AG10803 (cell line): ENCODE results near the gene AGAP1.

Experiments
- DNase-seq: peaks from one replicate; pipeline ENCODE4 v3.0.0; 2010; ENCODE audit warnings: low read depth
- H3K4me3 ChIP-seq: 2 replicates; pipeline ENCODE4 v1.5.1; 2011; ENCODE audit warnings: mild to moderate bottlenecking, low read length, control low read depth
- TF ChIP-seq, protein P1 (sequence below): conservative IDR thresholded peaks from 2 replicates; pipeline ENCODE4 v1.5.1; 2011; ENCODE audit warnings: mild to moderate bottlenecking, low read length, control low read depth, inconsistent platforms

The AGAP1 gene

DNA sequence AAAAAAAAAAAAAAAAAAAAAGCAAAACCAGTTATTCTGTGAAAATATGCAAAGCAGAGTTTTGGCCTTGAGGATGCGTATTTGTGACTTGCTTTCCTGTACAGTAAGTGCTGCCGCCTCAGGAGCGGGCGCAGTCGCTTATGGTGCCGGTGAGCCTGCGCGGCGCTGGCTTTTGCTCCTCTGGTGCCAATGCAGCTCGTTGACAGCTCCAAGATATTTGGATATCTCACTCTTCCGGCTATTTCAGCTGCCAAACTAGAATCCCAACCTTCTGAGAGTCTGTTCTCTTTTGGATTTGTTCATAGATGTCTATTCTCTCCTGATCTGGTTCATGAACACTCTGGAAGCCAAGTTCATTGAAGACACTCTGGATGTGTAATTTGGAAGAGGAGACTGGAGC, 184.1 kb downstream of the AGAP1 start:
- no peak overlapping the region for H3K4me3 ChIP-seq
- TF ChIP-seq, protein P1, sequence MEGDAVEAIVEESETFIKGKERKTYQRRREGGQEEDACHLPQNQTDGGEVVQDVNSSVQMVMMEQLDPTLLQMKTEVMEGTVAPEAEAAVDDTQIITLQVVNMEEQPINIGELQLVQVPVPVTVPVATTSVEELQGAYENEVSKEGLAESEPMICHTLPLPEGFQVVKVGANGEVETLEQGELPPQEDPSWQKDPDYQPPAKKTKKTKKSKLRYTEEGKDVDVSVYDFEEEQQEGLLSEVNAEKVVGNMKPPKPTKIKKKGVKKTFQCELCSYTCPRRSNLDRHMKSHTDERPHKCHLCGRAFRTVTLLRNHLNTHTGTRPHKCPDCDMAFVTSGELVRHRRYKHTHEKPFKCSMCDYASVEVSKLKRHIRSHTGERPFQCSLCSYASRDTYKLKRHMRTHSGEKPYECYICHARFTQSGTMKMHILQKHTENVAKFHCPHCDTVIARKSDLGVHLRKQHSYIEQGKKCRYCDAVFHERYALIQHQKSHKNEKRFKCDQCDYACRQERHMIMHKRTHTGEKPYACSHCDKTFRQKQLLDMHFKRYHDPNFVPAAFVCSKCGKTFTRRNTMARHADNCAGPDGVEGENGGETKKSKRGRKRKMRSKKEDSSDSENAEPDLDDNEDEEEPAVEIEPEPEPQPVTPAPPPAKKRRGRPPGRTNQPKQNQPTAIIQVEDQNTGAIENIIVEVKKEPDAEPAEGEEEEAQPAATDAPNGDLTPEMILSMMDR: no peak
- DNase-seq: no peak

DNA sequence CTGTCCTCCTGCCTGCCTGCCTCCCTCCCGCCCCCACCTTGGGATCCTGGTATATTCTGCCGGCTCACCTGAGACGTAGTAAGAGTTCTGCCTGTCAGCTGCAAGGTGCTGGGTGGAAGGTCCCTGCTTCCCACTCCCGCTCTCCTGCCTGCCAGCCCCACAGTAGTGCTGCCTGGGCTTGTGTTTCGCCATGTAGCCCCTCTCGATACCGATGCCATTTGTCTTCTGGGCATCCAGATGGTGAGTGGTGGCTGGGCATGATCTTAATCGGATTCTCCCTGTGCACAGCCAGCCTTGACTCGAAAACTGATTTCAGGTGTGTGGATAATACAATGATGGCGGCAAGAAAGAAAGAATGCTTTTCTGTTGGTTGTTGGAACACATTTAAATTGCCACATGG, 184.9 kb downstream of the AGAP1 start:
- H3K4me3 ChIP-seq: no peak overlapping the region
- DNase-seq: no peak
- TF ChIP-seq, protein P1: no peak

DNA sequence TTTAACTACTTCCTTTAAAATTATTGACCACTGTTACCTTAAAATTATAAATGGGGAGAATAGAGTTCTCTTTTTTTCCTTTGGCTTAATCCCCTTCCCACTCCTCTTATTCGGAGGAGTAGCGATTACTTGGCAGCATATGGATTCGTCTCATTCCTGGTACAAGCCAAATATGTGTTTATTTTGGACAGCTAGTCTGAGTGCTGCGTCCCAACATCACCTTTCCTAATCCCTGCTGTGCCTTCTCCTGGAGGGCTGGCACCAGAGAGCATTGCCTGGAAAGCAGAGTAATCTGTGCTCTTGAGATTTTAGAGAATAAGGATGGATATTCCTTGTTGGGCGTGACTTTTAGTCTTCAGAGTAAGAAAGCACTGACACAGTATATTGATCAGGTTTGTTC, 185.6 kb downstream of the AGAP1 start:
- TF ChIP-seq, protein P1: no peak
- DNase-seq: no peak
- H3K4me3 ChIP-seq: no peak overlapping the region

DNA sequence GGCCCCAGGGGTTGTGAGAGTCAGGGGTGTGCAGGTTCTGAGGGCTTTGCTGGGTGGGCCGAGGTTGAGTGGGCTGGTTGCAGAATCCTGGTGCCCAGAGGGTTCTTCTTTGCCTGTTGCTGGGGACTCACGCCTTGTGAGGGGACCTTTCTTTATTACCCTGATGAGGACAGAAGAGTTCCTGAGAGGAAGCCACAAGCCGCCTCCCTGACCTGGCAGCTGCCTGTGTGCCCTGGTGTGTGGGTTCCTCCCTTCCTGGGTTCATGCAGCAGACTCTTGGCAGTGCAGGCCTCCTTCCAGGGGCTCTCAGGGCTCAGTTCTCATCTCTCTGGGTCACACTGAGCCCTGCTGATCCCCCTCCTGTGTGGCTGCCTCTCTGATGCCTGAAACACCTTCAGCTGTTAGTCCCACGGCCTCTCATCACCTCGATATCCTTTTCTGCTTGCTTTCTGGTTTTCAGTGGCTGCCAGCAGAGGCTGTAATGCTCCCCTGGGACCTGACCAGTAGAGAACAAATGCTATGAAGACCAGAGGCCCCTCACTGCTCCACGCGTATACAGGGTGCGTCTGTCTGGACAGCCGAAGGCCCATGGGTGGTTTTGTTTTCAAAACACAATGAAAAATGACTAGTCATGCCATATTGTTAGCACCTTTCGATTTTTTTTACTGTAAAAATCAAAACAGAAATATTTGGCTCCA, 191.3 kb downstream of the AGAP1 start:
- DNase-seq: peak; percentile 25
- TF ChIP-seq, protein P1: no peak
- H3K4me3 ChIP-seq: no peak overlapping the region

DNA sequence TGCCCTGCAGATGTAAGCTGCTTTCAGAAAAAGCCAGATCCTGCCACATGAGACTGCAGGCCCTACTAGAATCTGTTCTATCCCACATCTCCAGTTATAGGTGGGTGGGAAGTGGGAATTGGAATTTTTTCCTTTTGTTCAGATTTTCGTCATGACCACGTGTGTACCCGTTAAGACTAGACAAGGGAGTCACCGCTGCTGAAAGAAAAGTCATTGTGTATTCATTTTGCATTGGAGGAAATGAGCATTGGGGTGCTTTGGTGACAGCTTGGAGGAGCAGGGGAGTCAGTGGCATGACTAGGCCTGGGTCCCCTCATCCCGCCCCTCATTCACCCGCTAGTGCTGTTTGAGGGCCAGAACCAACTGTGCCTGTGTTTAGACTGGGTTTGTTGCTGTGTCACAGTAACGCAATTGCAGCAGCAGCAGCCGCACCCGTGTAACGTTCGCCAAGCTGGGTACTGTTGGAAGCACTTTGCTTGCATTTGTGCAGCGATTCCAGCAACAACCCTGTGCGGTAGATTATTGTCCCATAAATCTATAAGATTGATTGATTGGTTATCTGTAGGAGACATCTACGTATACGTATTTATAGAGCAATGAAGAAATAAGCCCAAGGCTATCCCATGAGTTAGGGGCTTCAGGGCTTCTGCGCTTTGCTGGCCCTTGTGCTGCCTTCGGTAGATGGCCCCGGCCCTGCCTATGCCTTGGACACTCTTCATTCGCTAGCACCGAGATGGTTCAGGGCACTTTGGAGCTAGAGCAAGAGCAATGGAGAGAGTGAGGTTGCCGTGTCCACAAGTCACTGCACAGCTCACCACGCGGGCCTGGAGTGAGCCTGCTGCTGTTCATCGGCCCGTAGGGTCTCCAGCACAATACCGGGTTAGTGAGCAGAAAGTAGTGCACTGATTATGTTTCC, 194.9 kb downstream of the AGAP1 start:
- TF ChIP-seq, protein P1: no peak
- DNase-seq: no peak
- no peak overlapping the region for H3K4me3 ChIP-seq

DNA sequence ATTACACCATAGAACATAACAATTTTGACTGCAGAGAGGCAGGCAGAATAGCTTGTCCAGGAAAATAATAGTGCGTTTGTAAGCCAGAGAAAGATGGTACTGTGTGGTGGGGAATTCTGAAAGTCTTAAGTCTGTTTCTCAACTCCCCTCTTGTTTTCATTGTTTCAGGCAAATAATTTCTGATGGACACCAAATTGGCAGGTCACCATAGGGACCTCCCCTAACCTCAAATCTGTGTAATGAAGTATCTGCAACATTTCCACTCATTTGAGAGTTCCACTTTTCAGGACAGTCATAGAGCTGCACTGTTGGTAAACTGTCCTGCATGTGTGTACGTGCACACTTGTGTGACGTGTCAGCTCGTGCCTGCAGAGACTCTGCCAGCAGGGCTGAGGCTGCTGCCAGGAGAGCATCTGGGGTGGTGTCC, 195.6 kb downstream of the AGAP1 start:
- no peak overlapping the region for H3K4me3 ChIP-seq
- TF ChIP-seq, protein P1: no peak
- no peak for DNase-seq
